Measurements from ENCODE around the gene SYNGR2. TPM values are rescaled to one million over a fixed set of nuclear protein-coding genes. Genes with fewer than 3 reads are reported as not detected.
"Not testable (repeated sequence)": the region's sequence is repeated elsewhere in the genome, so short reads cannot be mapped to it uniquely, and the experiment has no call there.

Gene SYNGR2
- total RNA-seq, 2 donors from 2014 or later = 61.7 to 100 TPM

- Histone ChIP-seq H3K27ac (no peak overlapping the region), H3K4me3 (no peak overlapping the region), H3K27me3 (replicated peaks; ENCODE audit: insufficient read depth) (no peaks in the 10 kb centered on the region), H3K4me1 (ENCODE audit: control insufficient read depth in 1 of 2, low read depth in 2 of 2) (peaks cover 0 to 3% of the 10 kb centered on the region in 2 donors), H3K36me3 (no peaks in the 10 kb centered on the region), H3K9me3 (no peaks in the 10 kb centered on the region)
- TF ChIP-seq CTCF (IDR thresholded peaks at IDR 0.05) = no peak
- DNase-seq (ENCODE audit: low spot score) (no peak), ATAC-seq (ENCODE audit: insufficient number of reproducible peaks, low FRiP score, low read depth) (no peak)
Measured at GRCh38 chr17:78137392-78138203, 30.8 kb upstream of the SYNGR2 start.

- no peaks in the 10 kb centered on the region for H3K9me3 ChIP-seq
- H3K36me3 ChIP-seq = no peaks in the 10 kb centered on the region
- no peaks in the 10 kb centered on the region for H3K27me3 ChIP-seq (replicated peaks; ENCODE audit: insufficient read depth)
- DNase-seq (ENCODE audit: low spot score) (no peak), ATAC-seq (ENCODE audit: insufficient number of reproducible peaks, low FRiP score, low read depth) (no peak)
- no peaks in the 10 kb centered on the region for H3K4me1 ChIP-seq (ENCODE audit: control insufficient read depth in 1 of 2, low read depth in 2 of 2)
- no peak overlapping the region for H3K27ac ChIP-seq
- H3K4me3 ChIP-seq = no peak overlapping the region
- no peak for TF ChIP-seq CTCF (IDR thresholded peaks at IDR 0.05)
Measured at GRCh38 chr17:78138204-78139060, 29.9 kb upstream of the SYNGR2 start.

GRCh38 chr17:78139861-78140168 lies 28.6 kb upstream of the SYNGR2 start:
- not testable (repeated sequence) for H3K27me3 ChIP-seq (replicated peaks; ENCODE audit: insufficient read depth); H3K9me3 ChIP-seq; DNase-seq (ENCODE audit: low spot score); H3K4me3 ChIP-seq; H3K27ac ChIP-seq; ATAC-seq (ENCODE audit: insufficient number of reproducible peaks, low FRiP score, low read depth); H3K36me3 ChIP-seq
- peaks cover 9 to 12% of the 10 kb centered on the region in 2 donors for H3K4me1 ChIP-seq (ENCODE audit: control insufficient read depth in 1 of 2, low read depth in 2 of 2)

GRCh38 chr17:78140169-78141051 lies 28.0 kb upstream of the SYNGR2 start:
- ATAC-seq (ENCODE audit: insufficient number of reproducible peaks, low FRiP score, low read depth) (no peak), DNase-seq (ENCODE audit: low spot score) (peak; percentile 48)
- Histone ChIP-seq H3K9me3 (no peaks in the 10 kb centered on the region), H3K27me3 (replicated peaks; ENCODE audit: insufficient read depth) (no peaks in the 10 kb centered on the region), H3K4me1 (ENCODE audit: control insufficient read depth in 1 of 2, low read depth in 2 of 2) (peaks cover 15 to 18% of the 10 kb centered on the region in 2 donors), H3K36me3 (no peaks in the 10 kb centered on the region), H3K4me3 (no peak overlapping the region), H3K27ac (no peak overlapping the region)
- no peak for TF ChIP-seq CTCF (IDR thresholded peaks at IDR 0.05)

GRCh38 chr17:78141437-78142118 lies 26.8 kb upstream of the SYNGR2 start:
- no peaks in the 10 kb centered on the region for H3K27me3 ChIP-seq (replicated peaks; ENCODE audit: insufficient read depth)
- ATAC-seq (ENCODE audit: insufficient number of reproducible peaks, low FRiP score, low read depth) = no peak
- H3K36me3 ChIP-seq = no peaks in the 10 kb centered on the region
- no peak overlapping the region for H3K4me3 ChIP-seq
- no peak for DNase-seq (ENCODE audit: low spot score)
- no peaks in the 10 kb centered on the region for H3K9me3 ChIP-seq
- no peak overlapping the region for H3K27ac ChIP-seq
- TF ChIP-seq CTCF (IDR thresholded peaks at IDR 0.05) = no peak
- peaks cover 15 to 19% of the 10 kb centered on the region in 2 donors for H3K4me1 ChIP-seq (ENCODE audit: control insufficient read depth in 1 of 2, low read depth in 2 of 2)

Data from thoracic aorta (tissue), 2 donors.